HG02798 (cell line): ENCODE results near the gene ATP9A.
"Not testable (repeated sequence)": the region's sequence is repeated elsewhere in the genome, so short reads cannot be mapped to it uniquely, and the experiment has no call there.

Source experiments
- ATAC-seq: cut with Tn5 transposase; IDR thresholded peaks from one replicate; pipeline ENCODE4 v1.9.1; 2021; ENCODE audit warnings: mild to moderate bottlenecking; ENCODE audit not compliant: unreplicated experiment, poor library complexity

ATP9A gene

GRCh38 chr20:51767867-51768758 lies at the start of gene ATP9A:
TSS of gene ATP9A (minus strand) at chr20:51768390. CDS start at chr20:51768369, 21 bp downstream.
- ATAC-seq: no peak

GRCh38 chr20:51816856-51817255 lies 48.7 kb upstream of the ATP9A start:
- ATAC-seq: not testable (repeated sequence)

- no peak for ATAC-seq
These were observed 47.3 kb upstream of the ATP9A start for GRCh38 chr20:51815383-51816076.

GRCh38 chr20:51812861-51813260 lies 44.7 kb upstream of the ATP9A start:
- no peak for ATAC-seq

- ATAC-seq: no peak
These were observed 43.4 kb upstream of the ATP9A start for GRCh38 chr20:51811514-51812128.

GRCh38 chr20:51811042-51811355 lies 42.8 kb upstream of the ATP9A start:
- ATAC-seq: no peak

GRCh38 chr20:51810155-51811041 lies 42.2 kb upstream of the ATP9A start:
- no peak for ATAC-seq

- ATAC-seq: no peak
These were observed 39.6 kb upstream of the ATP9A start for GRCh38 chr20:51807720-51808250.

GRCh38 chr20:51804754-51805153 lies 36.6 kb upstream of the ATP9A start:
- ATAC-seq: no peak

GRCh38 chr20:51803148-51803854 lies 35.1 kb upstream of the ATP9A start:
- no peak for ATAC-seq

- ATAC-seq: no peak
These were observed 34.1 kb upstream of the ATP9A start, which contains the start of gene SALL4 for GRCh38 chr20:51802170-51802751. TSS of gene SALL4 (minus strand) at chr20:51802521. CDS start at chr20:51802408, 113 bp downstream.

GRCh38 chr20:51801823-51802123 lies 33.6 kb upstream of the ATP9A start:
- no peak for ATAC-seq

- ATAC-seq: no peak
These were observed 33.1 kb upstream of the ATP9A start for GRCh38 chr20:51801122-51801822.

- ATAC-seq: no peak
These were observed 32.6 kb upstream of the ATP9A start for GRCh38 chr20:51800872-51801121.

GRCh38 chr20:51800060-51800871 lies 32.1 kb upstream of the ATP9A start:
- no peak for ATAC-seq

GRCh38 chr20:51799401-51799860 lies 31.2 kb upstream of the ATP9A start:
- no peak for ATAC-seq

GRCh38 chr20:51797357-51798025 lies 29.3 kb upstream of the ATP9A start:
- no peak for ATAC-seq
